Stimulated activated CD8-positive, alpha-beta memory T cell treated with anti-CD3 and anti-CD28 coated beads, Interleukin-7, amount 100 ng/mL, for 24 hours (primary cell): ENCODE measurements around the gene ZSWIM3.
"Not testable (repeated sequence)": the region's sequence is repeated elsewhere in the genome, so short reads cannot be mapped to it uniquely, and the experiment has no call there.

Experiments used
- DNase-seq: peaks from one replicate; pipeline ENCODE4 v3.0.0-alpha.2; 2020; ENCODE audit warnings: low read depth

ZSWIM3 gene

GRCh38 chr20:45890985-45891983 lies 33.9 kb downstream of the ZSWIM3 start, which contains the start of the genes CTSA and NEURL2:
CTSA (plus strand) TSS chr20:45891335; CDS start chr20:45891569, 234 bp downstream.
NEURL2 (minus strand) TSS chr20:45891208; CDS start chr20:45890991, 217 bp downstream.
- DNase-seq = peak; percentile 76

GRCh38 chr20:45892049-45892825 lies 34.8 kb downstream of the ZSWIM3 start:
- no peak for DNase-seq

- no peak for DNase-seq
These were observed 35.5 kb downstream of the ZSWIM3 start for GRCh38 chr20:45892828-45893500.

GRCh38 chr20:45893831-45894230 lies 36.4 kb downstream of the ZSWIM3 start:
- no peak for DNase-seq

GRCh38 chr20:45894797-45895196 lies 37.4 kb downstream of the ZSWIM3 start:
- DNase-seq = no peak

GRCh38 chr20:45896641-45897161 lies 39.3 kb downstream of the ZSWIM3 start:
- no peak for DNase-seq

GRCh38 chr20:45897289-45897688 lies 39.9 kb downstream of the ZSWIM3 start:
- DNase-seq = no peak

GRCh38 chr20:45897692-45898091 lies 40.3 kb downstream of the ZSWIM3 start:
- DNase-seq = no peak

GRCh38 chr20:45898285-45898684 lies 40.9 kb downstream of the ZSWIM3 start:
- DNase-seq = no peak

GRCh38 chr20:45899046-45899835 lies 41.8 kb downstream of the ZSWIM3 start:
- no peak for DNase-seq

GRCh38 chr20:45901332-45901731 lies 43.9 kb downstream of the ZSWIM3 start:
- DNase-seq = not testable (repeated sequence)

- no peak for DNase-seq
These were observed 44.8 kb downstream of the ZSWIM3 start for GRCh38 chr20:45902199-45902701.

GRCh38 chr20:45904583-45905504 lies 47.4 kb downstream of the ZSWIM3 start:
- no peak for DNase-seq

GRCh38 chr20:45905505-45906079 lies 48.2 kb downstream of the ZSWIM3 start:
- no peak for DNase-seq

GRCh38 chr20:45907219-45907948 lies 50.0 kb downstream of the ZSWIM3 start:
- no peak for DNase-seq

GRCh38 chr20:45908084-45908483 lies 50.7 kb downstream of the ZSWIM3 start:
- DNase-seq = no peak

- no peak for DNase-seq
These were observed 52.0 kb downstream of the ZSWIM3 start for GRCh38 chr20:45909336-45909808.
